DOHH2 (cell line): ENCODE measurements around the gene RPL37A.

Source experiments
- H3F3A ChIP-seq: fragments of 200-600 bp; sonication (generic), shearing (Covaris generic); 2 replicates; pipeline ENCODE4 v1.6.0; 2016; ENCODE audit warnings: antibody characterized with exemption, mild to moderate bottlenecking; ENCODE audit not compliant: control insufficient read depth, insufficient read depth
- H3K27ac ChIP-seq: fragments of 200-600 bp; sonication (generic); 2 replicates; pipeline ENCODE4 v1.5.1; 2014; ENCODE audit warnings: low read depth, mild to moderate bottlenecking, low read length, moderate library complexity
- H3K27me3 ChIP-seq: fragments of 200-600 bp; sonication (generic); 2 replicates; pipeline ENCODE4 v1.6.1; 2014; ENCODE audit warnings: mild to moderate bottlenecking, low read length, mixed read lengths; ENCODE audit not compliant: control insufficient read depth
- H3K36me3 ChIP-seq: fragments of 200-600 bp; sonication (generic); 2 replicates; pipeline ENCODE4 v1.6.1; 2014; ENCODE audit warnings: mild to moderate bottlenecking, low read length, moderate library complexity, mixed read lengths; ENCODE audit not compliant: control insufficient read depth
- H3K4me1 ChIP-seq: fragments of 200-600 bp; sonication (generic); 2 replicates; pipeline ENCODE4 v1.6.1; 2014; ENCODE audit warnings: mild to moderate bottlenecking, low read length, mixed read lengths; ENCODE audit not compliant: control insufficient read depth
- H3K4me2 ChIP-seq: fragments of 200-600 bp; sonication (generic); 2 replicates; pipeline ENCODE4 v1.6.0; 2014; ENCODE audit warnings: mild to moderate bottlenecking, low read length, moderate library complexity
- H3K4me3 ChIP-seq: fragments of 200-600 bp; sonication (generic); 2 replicates; pipeline ENCODE4 v1.5.1; 2014; ENCODE audit warnings: mild to moderate bottlenecking, low read length, mixed read lengths
- H3K79me2 ChIP-seq: fragments of 200-600 bp; sonication (generic); 2 replicates; pipeline ENCODE4 v1.6.1; 2014; ENCODE audit warnings: mild to moderate bottlenecking, low read length, mixed read lengths; ENCODE audit not compliant: control insufficient read depth
- H3K9me2 ChIP-seq: fragments of 200-600 bp; sonication (generic); replicated peaks from 2 replicates; pipeline ENCODE4 v1.6.1; 2014; ENCODE audit warnings: mild to moderate bottlenecking, low read length, mixed read lengths; ENCODE audit not compliant: control insufficient read depth
- H3K9me3 ChIP-seq: fragments of 200-600 bp; sonication (generic); 2 replicates; pipeline ENCODE4 v1.6.1; 2014; ENCODE audit warnings: antibody characterized with exemption, low read length, mixed read lengths; ENCODE audit not compliant: control insufficient read depth, insufficient read depth
- H4K20me1 ChIP-seq: fragments of 200-600 bp; sonication (generic); 2 replicates; pipeline ENCODE4 v1.6.0; 2014; ENCODE audit warnings: low read depth, mild to moderate bottlenecking, antibody characterized with exemption, low read length, moderate library complexity; ENCODE audit not compliant: control insufficient read depth, insufficient read depth
- CTCF ChIP-seq: fragments of 200-600 bp; sonication (generic); IDR thresholded peaks from one replicate; pipeline ENCODE4 v1.5.1; 2014; ENCODE audit warnings: antibody characterized with exemption, mild to moderate bottlenecking, low read depth, low read length; ENCODE audit not compliant: poor library complexity, severe bottlenecking
- EZH2phosphoT487 ChIP-seq: fragments of 200-600 bp; sonication (generic); IDR thresholded peaks from 2 replicates; pipeline ENCODE4 v1.6.1; 2017; ENCODE audit warnings: borderline replicate concordance, mild to moderate bottlenecking, antibody characterized with exemption, low read length, moderate library complexity, mixed read lengths

Gene RPL37A

GRCh38 chr2:216507220-216508160 is 8.8 kb downstream of the RPL37A start:
- H3K9me3 ChIP-seq = no peaks in the 10 kb centered on the region
- peaks cover 3% of the 10 kb centered on the region; the same call in 1 of the 2 replicates for H3K79me2 ChIP-seq
- no peak for TF ChIP-seq EZH2phosphoT487
- no peak for TF ChIP-seq CTCF
- no peaks in the 10 kb centered on the region for H3K9me2 ChIP-seq
- 0 out of 2 replicates have a peak overlapping the region, but pooled peaks have one; percentile 4 for H3K27ac ChIP-seq
- H4K20me1 ChIP-seq = peaks cover 22% of the 10 kb centered on the region
- no peak overlapping the region for H3K4me3 ChIP-seq
- H3F3A ChIP-seq = peaks cover 60% of the 10 kb centered on the region
- no peaks in the 10 kb centered on the region for H3K27me3 ChIP-seq
- peaks cover 9% of the 10 kb centered on the region for H3K4me1 ChIP-seq
- peaks cover 48% of the 10 kb centered on the region for H3K36me3 ChIP-seq
- no peak overlapping the region for H3K4me2 ChIP-seq

- Histone ChIP-seq H3F3A (peaks cover 53% of the 10 kb centered on the region), H3K27ac (0 out of 2 replicates have a peak overlapping the region, but pooled peaks have one; percentile 4), H3K27me3 (no peaks in the 10 kb centered on the region), H3K9me2 (no peaks in the 10 kb centered on the region), H3K4me2 (no peak overlapping the region), H3K36me3 (peaks cover 40% of the 10 kb centered on the region), H4K20me1 (peaks cover 15% of the 10 kb centered on the region), H3K79me2 (no peaks in the 10 kb centered on the region), H3K4me3 (no peak overlapping the region), H3K4me1 (peaks cover 2% of the 10 kb centered on the region; the same call in 1 of the 2 replicates), H3K9me3 (no peaks in the 10 kb centered on the region)
- TF ChIP-seq CTCF = no peak
- no peak for TF ChIP-seq EZH2phosphoT487
These were observed 9.6 kb downstream of the RPL37A start for GRCh38 chr2:216508229-216508628.

- peaks cover 4% of the 10 kb centered on the region for H3K36me3 ChIP-seq
- H4K20me1 ChIP-seq = no peaks in the 10 kb centered on the region
- TF ChIP-seq CTCF = peak; percentile 77
- no peak for TF ChIP-seq EZH2phosphoT487
- H3K27ac ChIP-seq = no peak overlapping the region
- H3K4me2 ChIP-seq = no peak overlapping the region
- no peaks in the 10 kb centered on the region for H3K9me3 ChIP-seq
- peaks cover 4% of the 10 kb centered on the region; the same call in 1 of the 2 replicates for H3F3A ChIP-seq
- H3K4me3 ChIP-seq = no peak overlapping the region
- no peaks in the 10 kb centered on the region for H3K27me3 ChIP-seq
- peaks cover 8% of the 10 kb centered on the region for H3K4me1 ChIP-seq
- H3K9me2 ChIP-seq = no peaks in the 10 kb centered on the region
- H3K79me2 ChIP-seq = no peaks in the 10 kb centered on the region
These were observed 18.2 kb downstream of the RPL37A start for GRCh38 chr2:216516730-216517350.
